Measurements from ENCODE around the gene MLLT6. TPM values are rescaled to one million over a fixed set of nuclear protein-coding genes. Genes with fewer than 3 reads are reported as not detected.
A peak's percentile ranks its signal among the peaks of the same experiment; 100 is the strongest.

Gene MLLT6
- total and polyA plus RNA-seq, 2 of the 13 experiments (the other 11 are each of a cell fraction or from before 2014, with no cell fraction given), result 50.7 to 69.5 TPM

DNA sequence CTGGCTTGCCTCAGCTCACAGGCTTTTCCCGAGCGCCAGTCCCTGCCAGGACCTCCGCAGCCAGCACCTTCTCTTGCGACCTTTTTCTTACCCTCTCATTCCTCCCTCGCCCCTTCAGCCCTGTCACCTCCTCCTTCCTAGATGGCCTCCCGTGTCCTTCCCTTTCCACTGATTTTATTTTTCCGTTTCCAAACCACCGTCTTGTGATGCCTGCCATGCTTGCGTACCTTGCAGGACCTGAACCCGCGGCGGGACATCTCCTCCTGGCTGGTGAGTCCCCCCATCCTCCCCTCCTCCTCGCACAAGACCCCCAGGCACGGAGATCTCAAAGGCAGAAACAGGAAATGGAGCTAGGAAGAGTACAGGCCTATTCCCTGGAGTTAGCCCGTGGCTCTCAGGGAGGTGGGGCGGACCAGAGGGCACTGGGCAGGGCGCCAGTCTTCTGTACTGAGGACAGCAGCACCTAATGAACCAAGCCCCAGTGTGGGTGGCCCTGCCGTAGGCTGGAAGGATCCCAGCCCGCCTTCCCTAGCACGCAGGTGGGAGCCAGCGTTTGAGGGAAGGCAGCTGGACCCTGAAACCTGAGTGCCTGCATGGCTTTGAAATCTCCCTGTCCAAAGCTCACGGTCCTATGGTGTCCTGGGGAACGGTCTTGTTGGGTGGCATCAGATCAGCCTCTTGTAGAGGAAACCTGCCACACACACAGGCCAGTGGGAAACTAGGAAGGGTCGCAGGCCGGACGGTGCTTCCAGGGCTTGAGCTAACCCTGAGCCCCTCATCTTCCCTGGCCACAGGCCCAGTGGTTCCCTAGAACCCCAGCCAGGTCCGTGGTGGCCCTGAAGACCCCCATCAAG is 25.7 kb downstream of the MLLT6 start:
- ATAC-seq, result peak; percentile 78
- peak; percentile 90 for DNase-seq (ENCODE audit: low spot score)
- H3K4me1 ChIP-seq (ENCODE audit: insufficient read depth, low read length), result peaks cover 60% of the 10 kb centered on the region
- no peaks in the 10 kb centered on the region for H3K27me3 ChIP-seq (ENCODE audit: control insufficient read depth in 1 of 2, insufficient read depth in 2 of 2, low read length in 2 of 2)
- H3K9ac ChIP-seq (ENCODE audit: insufficient read depth, low read depth, low read length), result peak overlapping the region; percentile 90
- 2% methylated on average over 22 of the region's 27 CpGs for WGBS (ENCODE audit: low lambda C conversion rate)
- H3K4me2 ChIP-seq (ENCODE audit: low read depth, low read length), result peak overlapping the region; percentile 92
- CTCF ChIA-PET (ENCODE audit: low intra/inter-chr PET ratio, low total read pairs), result interaction anchor here (1.4 to 1.5 kb wide), 2 partner anchors 27 to 54 kb away, joined by 4 to 6 read pairs; no protein-coding TSS in a partner anchor
- POLR2A ChIA-PET, result interaction anchor here (0.8 to 2.8 kb wide), 26 partner anchors 10 to 423 kb away, joined by 3 to 43 read pairs (median 6); partner anchors contain the start of genes MLLT6, PSMB3, RPL23 and SOCS7
- peaks cover 20% of the 10 kb centered on the region; the same call in 1 of the 2 replicates for H4K20me1 ChIP-seq (ENCODE audit: insufficient read depth, low read length)
- H2AFZ ChIP-seq (ENCODE audit: low read length), result no peak overlapping the region
- peaks cover 11 to 27% of the 10 kb centered on the region in 2 experiments for H3K36me3 ChIP-seq (replicated peaks in 1 of 2; ENCODE audit: control insufficient read depth in 1 of 2, insufficient read depth in 2 of 2, low read length in 2 of 2)
- H3K9me3 ChIP-seq (ENCODE audit: low read length), result no peaks in the 10 kb centered on the region
- no TSS peak for BruUV-seq (replicated peaks)
- in situ Hi-C loops (cut with HindIII; ENCODE audit: extremely low pct_ligation_motif_present, low pct_unique_long_range_greater_than_20kb), result loop anchor here (5.0 kb wide), 1 partner anchor 53 kb away; no protein-coding TSS in a partner anchor
- peak overlapping the region; percentile 97 for H3K27ac ChIP-seq (ENCODE audit: extremely low read length, insufficient read depth, low read length)
- intact Hi-C loops (cut with micrococcal nuclease; ENCODE audit: unreplicated experiment), result loop anchor here (1.0 to 2.0 kb wide), 3 partner anchors 18 to 53 kb away; partner anchors contain the start of gene PCGF2
- H3K79me2 ChIP-seq (ENCODE audit: insufficient read depth, low read length), result peaks cover 26% of the 10 kb centered on the region
- no peak for FAIRE-seq
- peak overlapping the region; percentile 67 to 100 (median 95) for H3K4me3 ChIP-seq (replicated peaks in 1 of 3; ENCODE audit: insufficient read depth in 1 of 3, low read depth in 2 of 3, low read length in 3 of 3)
- TF ChIP-seq KDM1A (CRISPR knock-in tag; IDR thresholded peaks at IDR 0.05), result no peak
- no peak for TF ChIP-seq ZFP36 (IDR thresholded peaks at IDR 0.05; ENCODE audit: borderline replicate concordance, low read depth, low read length, partially characterized antibody)
- peak; percentile 45; the same call in 1 of the 2 replicates for TF ChIP-seq IRF2 (CRISPR knock-in tag; IDR thresholded peaks at IDR 0.05)
- TF ChIP-seq, protein P1, sequence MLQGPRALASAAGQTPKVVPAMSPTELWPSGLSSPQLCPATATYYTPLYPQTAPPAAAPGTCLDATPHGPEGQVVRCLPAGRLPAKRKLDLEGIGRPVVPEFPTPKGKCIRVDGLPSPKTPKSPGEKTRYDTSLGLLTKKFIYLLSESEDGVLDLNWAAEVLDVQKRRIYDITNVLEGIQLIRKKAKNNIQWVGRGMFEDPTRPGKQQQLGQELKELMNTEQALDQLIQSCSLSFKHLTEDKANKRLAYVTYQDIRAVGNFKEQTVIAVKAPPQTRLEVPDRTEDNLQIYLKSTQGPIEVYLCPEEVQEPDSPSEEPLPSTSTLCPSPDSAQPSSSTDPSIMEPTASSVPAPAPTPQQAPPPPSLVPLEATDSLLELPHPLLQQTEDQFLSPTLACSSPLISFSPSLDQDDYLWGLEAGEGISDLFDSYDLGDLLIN (CRISPR knock-in tag; IDR thresholded peaks at IDR 0.05; ENCODE audit: borderline replicate concordance), result peak; percentile 69; the same call in 1 of the 2 replicates
- TF ChIP-seq ZNF207 (IDR thresholded peaks at IDR 0.05; ENCODE audit: borderline replicate concordance), result no peak
- TF ChIP-seq ZBTB21 (CRISPR knock-in tag; IDR thresholded peaks at IDR 0.05), result 0 out of 2 replicates have a peak, but pooled peaks have one; percentile 15
- TF ChIP-seq HNRNPK (IDR thresholded peaks at IDR 0.05; ENCODE audit: low read depth, low read length, poor library complexity, severe bottlenecking), result no peak
- TF ChIP-seq ZFP90 (CRISPR knock-in tag; IDR thresholded peaks at IDR 0.05; ENCODE audit: borderline replicate concordance), result 0 out of 2 replicates have a peak, but pooled peaks have one; percentile 5
- no peak for TF ChIP-seq ESRRA (CRISPR knock-in tag; IDR thresholded peaks at IDR 0.05; ENCODE audit: low read depth)
- TF ChIP-seq, protein P2, sequence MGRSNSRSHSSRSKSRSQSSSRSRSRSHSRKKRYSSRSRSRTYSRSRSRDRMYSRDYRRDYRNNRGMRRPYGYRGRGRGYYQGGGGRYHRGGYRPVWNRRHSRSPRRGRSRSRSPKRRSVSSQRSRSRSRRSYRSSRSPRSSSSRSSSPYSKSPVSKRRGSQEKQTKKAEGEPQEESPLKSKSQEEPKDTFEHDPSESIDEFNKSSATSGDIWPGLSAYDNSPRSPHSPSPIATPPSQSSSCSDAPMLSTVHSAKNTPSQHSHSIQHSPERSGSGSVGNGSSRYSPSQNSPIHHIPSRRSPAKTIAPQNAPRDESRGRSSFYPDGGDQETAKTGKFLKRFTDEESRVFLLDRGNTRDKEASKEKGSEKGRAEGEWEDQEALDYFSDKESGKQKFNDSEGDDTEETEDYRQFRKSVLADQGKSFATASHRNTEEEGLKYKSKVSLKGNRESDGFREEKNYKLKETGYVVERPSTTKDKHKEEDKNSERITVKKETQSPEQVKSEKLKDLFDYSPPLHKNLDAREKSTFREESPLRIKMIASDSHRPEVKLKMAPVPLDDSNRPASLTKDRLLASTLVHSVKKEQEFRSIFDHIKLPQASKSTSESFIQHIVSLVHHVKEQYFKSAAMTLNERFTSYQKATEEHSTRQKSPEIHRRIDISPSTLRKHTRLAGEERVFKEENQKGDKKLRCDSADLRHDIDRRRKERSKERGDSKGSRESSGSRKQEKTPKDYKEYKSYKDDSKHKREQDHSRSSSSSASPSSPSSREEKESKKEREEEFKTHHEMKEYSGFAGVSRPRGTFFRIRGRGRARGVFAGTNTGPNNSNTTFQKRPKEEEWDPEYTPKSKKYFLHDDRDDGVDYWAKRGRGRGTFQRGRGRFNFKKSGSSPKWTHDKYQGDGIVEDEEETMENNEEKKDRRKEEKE (IDR thresholded peaks at IDR 0.05), result no peak
- 0 out of 2 replicates have a peak, but pooled peaks have one; percentile 35 for TF ChIP-seq NAIF1 (CRISPR knock-in tag; IDR thresholded peaks at IDR 0.05; ENCODE audit: borderline replicate concordance)
- TF ChIP-seq MATR3 (CRISPR knock-in tag; IDR thresholded peaks at IDR 0.05), result no peak
- TF ChIP-seq CBX5 (CRISPR knock-in tag; IDR thresholded peaks at IDR 0.05; ENCODE audit: borderline replicate concordance), result peak; percentile 10; the same call in 1 of the 2 replicates
- TF ChIP-seq, protein P3, sequence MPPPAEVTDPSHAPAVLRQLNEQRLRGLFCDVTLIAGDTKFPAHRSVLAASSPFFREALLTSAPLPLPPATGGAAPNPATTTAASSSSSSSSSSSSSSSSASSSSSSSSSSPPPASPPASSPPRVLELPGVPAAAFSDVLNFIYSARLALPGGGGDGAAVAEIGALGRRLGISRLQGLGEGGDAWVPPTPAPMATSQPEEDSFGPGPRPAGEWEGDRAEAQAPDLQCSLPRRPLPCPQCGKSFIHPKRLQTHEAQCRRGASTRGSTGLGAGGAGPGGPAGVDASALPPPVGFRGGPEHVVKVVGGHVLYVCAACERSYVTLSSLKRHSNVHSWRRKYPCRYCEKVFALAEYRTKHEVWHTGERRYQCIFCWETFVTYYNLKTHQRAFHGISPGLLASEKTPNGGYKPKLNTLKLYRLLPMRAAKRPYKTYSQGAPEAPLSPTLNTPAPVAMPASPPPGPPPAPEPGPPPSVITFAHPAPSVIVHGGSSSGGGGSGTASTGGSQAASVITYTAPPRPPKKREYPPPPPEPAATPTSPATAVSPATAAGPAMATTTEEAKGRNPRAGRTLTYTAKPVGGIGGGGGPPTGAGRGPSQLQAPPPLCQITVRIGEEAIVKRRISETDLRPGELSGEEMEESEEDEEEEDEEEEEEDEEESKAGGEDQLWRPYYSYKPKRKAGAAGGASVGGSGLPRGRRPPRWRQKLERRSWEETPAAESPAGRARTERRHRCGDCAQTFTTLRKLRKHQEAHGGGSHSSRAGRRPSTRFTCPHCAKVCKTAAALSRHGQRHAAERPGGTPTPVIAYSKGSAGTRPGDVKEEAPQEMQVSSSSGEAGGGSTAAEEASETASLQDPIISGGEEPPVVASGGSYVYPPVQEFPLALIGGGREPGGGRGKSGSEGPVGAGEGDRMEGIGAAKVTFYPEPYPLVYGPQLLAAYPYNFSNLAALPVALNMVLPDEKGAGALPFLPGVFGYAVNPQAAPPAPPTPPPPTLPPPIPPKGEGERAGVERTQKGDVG (CRISPR knock-in tag; IDR thresholded peaks at IDR 0.05; ENCODE audit: borderline replicate concordance), result no peak
- TF ChIP-seq TBX2 (CRISPR knock-in tag; IDR thresholded peaks at IDR 0.05; ENCODE audit: borderline replicate concordance), result peak; percentile 66; the same call in 1 of the 2 replicates

Data from HepG2 (cell line).